DMS114 treated with DMSO at 0.1 percent for 48 hours (cell line): ENCODE results near the gene CTNNA3.

Experiments used
- DNase-seq: peaks from one replicate; lab custom pipeline; 2025; ENCODE audit not compliant: unreplicated experiment; lab: John Stamatoyannopoulos, UW

Gene CTNNA3

GRCh38 chr10:66026321-66026720, 1669.7 kb downstream of the CTNNA3 start:
- DNase-seq = no peak

GRCh38 chr10:66025186-66025585, 1670.8 kb downstream of the CTNNA3 start:
- no peak for DNase-seq

GRCh38 chr10:66021423-66021822, 1674.6 kb downstream of the CTNNA3 start:
- DNase-seq = no peak

GRCh38 chr10:66008221-66008620, 1687.8 kb downstream of the CTNNA3 start:
- DNase-seq = no peak

- DNase-seq = no peak
Measured at GRCh38 chr10:66006411-66006810, 1689.6 kb downstream of the CTNNA3 start.

GRCh38 chr10:65993451-65993850, 1702.5 kb downstream of the CTNNA3 start:
- DNase-seq = no peak

GRCh38 chr10:65968871-65969270, 1727.1 kb downstream of the CTNNA3 start:
- no peak for DNase-seq

- DNase-seq = no peak
Measured at GRCh38 chr10:65968437-65968836, 1727.6 kb downstream of the CTNNA3 start.

- no peak for DNase-seq
Measured at GRCh38 chr10:65964205-65964604, 1731.8 kb downstream of the CTNNA3 start.

GRCh38 chr10:65952086-65952485, 1743.9 kb downstream of the CTNNA3 start:
- no peak for DNase-seq

- DNase-seq = no peak
Measured at GRCh38 chr10:65950075-65950474, 1745.9 kb downstream of the CTNNA3 start.

- no peak for DNase-seq
Measured at GRCh38 chr10:65949526-65949925, 1746.5 kb downstream of the CTNNA3 start.

- DNase-seq = no peak
Measured at GRCh38 chr10:65945061-65945460, 1750.9 kb downstream of the CTNNA3 start.

- DNase-seq = no peak
Measured at GRCh38 chr10:65943451-65943850, 1752.5 kb downstream of the CTNNA3 start.

GRCh38 chr10:65940816-65941662, 1755.0 kb downstream of the CTNNA3 start:
- DNase-seq = no peak

- no peak for DNase-seq
Measured at GRCh38 chr10:65940105-65940504, 1755.9 kb downstream of the CTNNA3 start.

- no peak for DNase-seq
Measured at GRCh38 chr10:65931291-65932070, 1764.5 kb downstream of the CTNNA3 start.

- DNase-seq = no peak
Measured at GRCh38 chr10:65911151-65911835, 1784.7 kb downstream of the CTNNA3 start.

- no peak for DNase-seq
Measured at GRCh38 chr10:65910209-65910608, 1785.8 kb downstream of the CTNNA3 start.

GRCh38 chr10:65907199-65907712, 1788.7 kb downstream of the CTNNA3 start:
- DNase-seq = no peak

- DNase-seq = no peak
Measured at GRCh38 chr10:65903620-65904019, 1792.4 kb downstream of the CTNNA3 start.
